ENCODE results near the gene KRTDAP. TPM values are rescaled to one million over a fixed set of nuclear protein-coding genes. Genes with fewer than 3 reads are reported as not detected.

Gene KRTDAP
- total and polyA plus RNA-seq, 2 donors (not counting 3 experiments of a cell fraction or from before 2014, with no cell fraction given) = not detected

DNA sequence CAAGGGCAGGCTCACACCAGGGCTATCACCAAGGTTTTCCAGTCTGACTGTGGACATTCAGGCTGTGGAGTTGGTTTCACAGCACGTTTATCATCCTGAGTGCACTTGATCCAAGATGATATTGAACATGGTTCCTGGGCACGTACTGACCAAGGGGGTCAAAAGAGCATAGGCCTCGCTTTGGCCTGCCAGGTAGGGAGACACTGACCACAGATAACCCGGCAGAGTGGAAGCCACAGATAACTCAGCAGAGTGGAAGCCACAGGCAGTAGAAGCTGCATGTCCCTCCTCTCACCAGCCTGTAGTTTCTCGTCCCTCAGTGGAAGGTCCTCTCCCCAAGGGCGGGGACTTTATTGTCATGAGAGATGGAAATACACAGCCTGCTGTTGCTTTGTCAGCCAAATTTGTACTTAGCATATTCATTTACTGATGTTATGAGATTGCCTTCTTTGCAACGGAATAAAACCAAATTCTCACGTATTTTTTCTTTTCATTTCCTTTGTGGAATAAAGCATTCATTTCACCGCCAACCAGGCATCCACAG is 8.8 kb upstream of the KRTDAP start:
- no peak for FAIRE-seq
- Histone ChIP-seq H4K20me1 (replicated peaks; ENCODE audit: control insufficient read depth, extremely low read depth, insufficient read depth, low read length) (no peaks in the 10 kb centered on the region), H3K4me3 (replicated peaks in 1 of 3; ENCODE audit: insufficient read depth in 1 of 3, low read depth in 1 of 3, low read length in 3 of 3) (no peak overlapping the region), H2AFZ (ENCODE audit: low read depth, low read length) (no peak overlapping the region), H3K9me1 (replicated peaks; ENCODE audit: control insufficient read depth, extremely low read depth, insufficient read depth, low read length) (no peaks in the 10 kb centered on the region), H3K4me1 (ENCODE audit: control insufficient read depth, extremely low read depth, insufficient read depth, low read length) (no peaks in the 10 kb centered on the region), H3K9ac (replicated peaks; ENCODE audit: extremely low read depth, insufficient read depth, low read length) (no peak overlapping the region), H3K4me2 (ENCODE audit: insufficient read depth, low read length) (no peak overlapping the region), H3K27ac (ENCODE audit: insufficient read depth, low read depth, low read length) (no peak overlapping the region), H3K27me3 (ENCODE audit: control insufficient read depth in 2 of 2, insufficient read depth in 2 of 2, low read length in 2 of 2) (no peaks in the 10 kb centered on the region), H3K79me2 (ENCODE audit: control insufficient read depth, insufficient read depth, low read length) (no peaks in the 10 kb centered on the region), H3K9me3 (replicated peaks; ENCODE audit: control insufficient read depth, insufficient read depth, low read length) (no peaks in the 10 kb centered on the region), H3K36me3 (ENCODE audit: control insufficient read depth in 2 of 2, extremely low read depth in 1 of 2, insufficient read depth in 2 of 2, low read length in 2 of 2) (no peaks in the 10 kb centered on the region)
- dilution Hi-C loops (cut with MboI; ENCODE audit: extremely low pct_ligation_motif_present, low sequenced_read_pairs) (no loop called here), intact Hi-C loops (cut with micrococcal nuclease) (no loop called here)
- no peak for DNase-seq (ENCODE audit: low read depth, low spot score)
- TF ChIP-seq POLR2AphosphoS5 (IDR thresholded peaks at IDR 0.05; ENCODE audit: insufficient read depth, low read depth, low read length) (no peak), FOS (IDR thresholded peaks at IDR 0.05; ENCODE audit: borderline replicate concordance, insufficient read depth, low read length) (no peak), EZH2 (IDR thresholded peaks at IDR 0.05; ENCODE audit: borderline replicate concordance, low read depth, low read length, severe bottlenecking) (no peak), MYC (IDR thresholded peaks at IDR 0.05; ENCODE audit: low read depth, low read length) (no peak), JUN (IDR thresholded peaks at IDR 0.05; ENCODE audit: borderline replicate concordance, insufficient read depth, insufficient read length, low read depth) (no peak), POLR2A (IDR thresholded peaks at IDR 0.05; ENCODE audit: low read depth, low read length) (no peak), GATA2 (IDR thresholded peaks at IDR 0.05; ENCODE audit: insufficient read depth, insufficient read length, low read depth, low read length) (no peak)
- TF ChIP-seq, protein P1, sequence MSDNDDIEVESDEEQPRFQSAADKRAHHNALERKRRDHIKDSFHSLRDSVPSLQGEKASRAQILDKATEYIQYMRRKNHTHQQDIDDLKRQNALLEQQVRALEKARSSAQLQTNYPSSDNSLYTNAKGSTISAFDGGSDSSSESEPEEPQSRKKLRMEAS (IDR thresholded peaks at IDR 0.05; ENCODE audit: insufficient read depth, insufficient read length) = no peak
- TF ChIP-seq, protein P2, sequence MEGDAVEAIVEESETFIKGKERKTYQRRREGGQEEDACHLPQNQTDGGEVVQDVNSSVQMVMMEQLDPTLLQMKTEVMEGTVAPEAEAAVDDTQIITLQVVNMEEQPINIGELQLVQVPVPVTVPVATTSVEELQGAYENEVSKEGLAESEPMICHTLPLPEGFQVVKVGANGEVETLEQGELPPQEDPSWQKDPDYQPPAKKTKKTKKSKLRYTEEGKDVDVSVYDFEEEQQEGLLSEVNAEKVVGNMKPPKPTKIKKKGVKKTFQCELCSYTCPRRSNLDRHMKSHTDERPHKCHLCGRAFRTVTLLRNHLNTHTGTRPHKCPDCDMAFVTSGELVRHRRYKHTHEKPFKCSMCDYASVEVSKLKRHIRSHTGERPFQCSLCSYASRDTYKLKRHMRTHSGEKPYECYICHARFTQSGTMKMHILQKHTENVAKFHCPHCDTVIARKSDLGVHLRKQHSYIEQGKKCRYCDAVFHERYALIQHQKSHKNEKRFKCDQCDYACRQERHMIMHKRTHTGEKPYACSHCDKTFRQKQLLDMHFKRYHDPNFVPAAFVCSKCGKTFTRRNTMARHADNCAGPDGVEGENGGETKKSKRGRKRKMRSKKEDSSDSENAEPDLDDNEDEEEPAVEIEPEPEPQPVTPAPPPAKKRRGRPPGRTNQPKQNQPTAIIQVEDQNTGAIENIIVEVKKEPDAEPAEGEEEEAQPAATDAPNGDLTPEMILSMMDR (IDR thresholded peaks at IDR 0.05; ENCODE audit: extremely low read depth in 1 of 2, insufficient read depth in 1 of 2, low read depth in 1 of 2, low read length in 2 of 2) = no peak
- CTCF ChIA-PET = no interaction called here
- POLR2A ChIA-PET = no interaction called here
- BruUV-seq (replicated peaks) = no TSS peak
